Right lobe of liver (tissue), 4 donors: ENCODE measurements around the gene SMOC1.

Experiments
- POLR2A ChIP-seq: fragments of 450-650 bp; IDR thresholded peaks from one replicate; pipeline ENCODE4 v1.6.1; 2017; ENCODE audit warnings: antibody characterized with exemption, mild to moderate bottlenecking
- TF ChIP-seq, protein P1 (sequence below), 4 donors: fragments of 200-600 bp in 3 of 4; fragments of 450-650 bp in 1 of 4; IDR thresholded peaks; one replicate each; pipeline versions ENCODE4 v1.5.1 to v1.8.0; 2016 to 2022; ENCODE audit warnings: antibody characterized with exemption in 4 of 4, mild to moderate bottlenecking in 2 of 4
- donor health status: DM: no; HTN: no; CAD: no.
- donor health status: DM: no; HTN: no; CAD: no.
- donor health status: DM: no; HTN: yes; CAD: no.

GRCh38 chr14:69886453-69887242 lies 7.4 kb downstream of the SMOC1 start:
- TF ChIP-seq, protein P1, sequence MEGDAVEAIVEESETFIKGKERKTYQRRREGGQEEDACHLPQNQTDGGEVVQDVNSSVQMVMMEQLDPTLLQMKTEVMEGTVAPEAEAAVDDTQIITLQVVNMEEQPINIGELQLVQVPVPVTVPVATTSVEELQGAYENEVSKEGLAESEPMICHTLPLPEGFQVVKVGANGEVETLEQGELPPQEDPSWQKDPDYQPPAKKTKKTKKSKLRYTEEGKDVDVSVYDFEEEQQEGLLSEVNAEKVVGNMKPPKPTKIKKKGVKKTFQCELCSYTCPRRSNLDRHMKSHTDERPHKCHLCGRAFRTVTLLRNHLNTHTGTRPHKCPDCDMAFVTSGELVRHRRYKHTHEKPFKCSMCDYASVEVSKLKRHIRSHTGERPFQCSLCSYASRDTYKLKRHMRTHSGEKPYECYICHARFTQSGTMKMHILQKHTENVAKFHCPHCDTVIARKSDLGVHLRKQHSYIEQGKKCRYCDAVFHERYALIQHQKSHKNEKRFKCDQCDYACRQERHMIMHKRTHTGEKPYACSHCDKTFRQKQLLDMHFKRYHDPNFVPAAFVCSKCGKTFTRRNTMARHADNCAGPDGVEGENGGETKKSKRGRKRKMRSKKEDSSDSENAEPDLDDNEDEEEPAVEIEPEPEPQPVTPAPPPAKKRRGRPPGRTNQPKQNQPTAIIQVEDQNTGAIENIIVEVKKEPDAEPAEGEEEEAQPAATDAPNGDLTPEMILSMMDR (IDR thresholded peaks at IDR 0.05) = no peak
- no peak for TF ChIP-seq POLR2A
